ENCODE measurements around the gene SUSD5.

Gene SUSD5

GRCh38 chr3:33218446-33219174 lies at the start of gene SUSD5:
Gene SUSD5 (minus strand): TSS chr3:33218810. CDS start chr3:33218797, 13 bp downstream.
- peak; percentile 28 for DNase-seq (ENCODE audit: low spot score)

DNA sequence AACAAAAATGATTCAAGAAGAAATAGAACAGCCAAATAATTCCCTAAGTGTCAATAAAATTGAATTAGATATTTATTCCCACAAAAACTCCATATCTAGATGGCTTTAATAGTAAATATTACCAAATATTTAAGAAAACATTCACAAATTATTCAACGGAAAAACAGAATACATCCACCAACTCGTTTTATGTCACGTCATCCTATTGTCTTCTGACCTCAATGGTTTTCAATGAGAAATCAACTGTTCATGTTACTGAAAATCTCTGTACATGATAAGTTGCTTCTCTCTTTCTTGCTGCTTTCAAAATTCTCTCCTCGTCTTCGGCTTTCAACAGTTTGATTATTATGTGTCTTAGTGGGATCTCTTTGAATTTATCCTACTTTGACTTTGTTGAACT lies 41.5 kb upstream of the SUSD5 start:
- no peak for DNase-seq (ENCODE audit: low spot score)

DNA sequence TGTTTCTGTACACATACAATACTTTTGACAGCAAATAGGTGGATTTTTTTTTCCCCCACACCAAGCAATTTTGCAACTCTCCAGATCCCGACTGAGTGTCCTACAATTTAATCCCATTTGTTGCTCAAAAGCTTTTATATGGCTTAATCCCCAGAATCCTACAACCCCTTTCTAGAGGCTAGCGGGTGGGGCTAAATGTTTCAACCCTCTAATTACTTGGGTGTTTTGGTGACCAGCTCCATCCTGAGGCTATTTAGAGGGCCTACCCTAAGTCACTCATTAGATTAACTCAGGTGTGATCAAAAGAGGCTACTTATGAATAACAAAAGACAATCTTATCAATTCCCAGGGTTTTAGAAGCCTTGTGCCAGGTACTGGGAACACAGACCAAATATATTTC lies 37.6 kb upstream of the SUSD5 start:
- no peak for DNase-seq (ENCODE audit: low spot score)

DNA sequence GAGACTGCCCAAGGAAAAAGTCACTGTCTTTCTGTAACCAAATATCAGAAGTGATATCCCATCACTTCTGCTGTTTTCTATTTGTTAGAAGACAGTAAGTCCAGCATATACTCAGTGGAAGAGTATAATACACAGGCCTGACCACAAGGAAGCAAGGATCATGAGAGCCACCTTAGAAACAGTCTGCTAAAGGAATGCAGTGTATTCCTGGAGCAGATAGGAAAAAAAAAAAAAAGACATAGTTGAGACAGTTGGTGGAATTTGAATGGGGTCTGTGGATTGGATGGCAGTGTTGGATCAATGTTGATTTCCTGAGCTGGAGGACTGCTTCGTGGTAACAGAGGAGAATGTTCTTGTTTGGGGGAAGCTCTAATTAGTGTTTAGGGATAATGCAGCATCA lies 32.1 kb upstream of the SUSD5 start:
- DNase-seq (ENCODE audit: low spot score), result no peak

DNA sequence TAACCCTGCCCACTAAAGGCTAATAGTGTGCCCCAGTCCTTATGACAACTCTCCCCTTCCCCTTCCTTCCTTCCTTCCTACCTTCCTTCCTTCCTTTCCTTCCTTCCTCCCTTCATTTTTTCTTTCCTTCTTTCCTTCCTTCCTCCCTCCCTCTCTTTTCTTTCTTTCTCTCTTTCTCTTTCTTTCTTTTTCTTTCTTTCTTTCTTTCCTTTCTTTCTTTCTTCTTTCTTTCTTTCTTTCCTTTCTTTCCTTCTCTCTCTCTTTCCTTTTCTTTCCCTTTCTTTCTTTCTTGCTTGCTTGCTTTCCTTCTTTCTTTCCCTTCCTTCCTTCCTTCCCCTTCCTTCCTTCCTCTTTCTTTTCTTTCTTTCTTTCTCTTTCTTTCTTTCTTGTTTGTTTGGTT lies 28.2 kb upstream of the SUSD5 start:
- no peak for DNase-seq (ENCODE audit: low spot score)

- no peak for DNase-seq (ENCODE audit: low spot score)
Measured at GRCh38 chr3:33240261-33240660, 21.7 kb upstream of the SUSD5 start.

GRCh38 chr3:33238923-33239322 lies 20.3 kb upstream of the SUSD5 start:
- DNase-seq (ENCODE audit: low spot score), result no peak

GRCh38 chr3:33237439-33237838 lies 18.8 kb upstream of the SUSD5 start:
- DNase-seq (ENCODE audit: low spot score), result no peak

- DNase-seq (ENCODE audit: low spot score), result no peak
Measured at GRCh38 chr3:33236005-33236404, 17.4 kb upstream of the SUSD5 start.

- DNase-seq (ENCODE audit: low spot score), result no peak
Measured at GRCh38 chr3:33233884-33234283, 15.3 kb upstream of the SUSD5 start.

- DNase-seq (ENCODE audit: low spot score), result no peak
Measured at GRCh38 chr3:33231756-33232465, 13.3 kb upstream of the SUSD5 start.

GRCh38 chr3:33229947-33230346 lies 11.3 kb upstream of the SUSD5 start:
- DNase-seq (ENCODE audit: low spot score), result no peak

- DNase-seq (ENCODE audit: low spot score), result no peak
Measured at GRCh38 chr3:33229066-33229465, 10.5 kb upstream of the SUSD5 start.

- DNase-seq (ENCODE audit: low spot score), result no peak
Measured at GRCh38 chr3:33221241-33221640, 2.6 kb upstream of the SUSD5 start.

GRCh38 chr3:33219175-33219487 lies 521 bp upstream of the SUSD5 start:
- no peak for DNase-seq (ENCODE audit: low spot score)

DNA sequence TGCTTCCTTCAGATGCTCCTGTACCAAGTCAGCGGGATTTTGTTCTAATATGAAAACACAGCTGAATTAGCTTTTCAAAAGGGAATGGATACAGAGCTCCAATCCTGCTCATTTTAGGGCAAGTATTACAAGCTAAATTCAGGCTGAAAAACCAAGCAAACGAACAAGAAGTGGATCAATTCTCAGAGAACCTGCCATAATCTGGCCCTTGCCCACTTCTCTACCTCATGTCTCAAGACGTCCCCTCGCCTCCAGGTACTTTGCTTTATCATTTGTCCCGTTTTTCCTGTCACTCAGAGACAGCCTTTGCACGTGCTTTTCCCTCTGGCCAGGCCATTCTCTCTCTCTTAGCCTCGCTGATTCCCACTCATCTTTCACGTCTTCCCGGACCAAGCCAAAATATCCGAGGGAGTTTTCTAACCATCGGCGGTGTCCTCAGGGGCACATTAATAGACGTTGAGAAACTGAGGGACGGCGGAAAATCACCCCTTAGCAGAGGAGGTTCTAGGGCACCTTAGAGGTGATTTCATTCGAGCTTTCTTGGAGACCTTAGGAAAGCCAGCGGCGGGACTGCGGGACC lies 654 bp downstream of the SUSD5 start:
- DNase-seq (ENCODE audit: low spot score), result no peak

- DNase-seq (ENCODE audit: low spot score), result no peak
Measured at GRCh38 chr3:33215739-33216138, 2.9 kb downstream of the SUSD5 start.

DNA sequence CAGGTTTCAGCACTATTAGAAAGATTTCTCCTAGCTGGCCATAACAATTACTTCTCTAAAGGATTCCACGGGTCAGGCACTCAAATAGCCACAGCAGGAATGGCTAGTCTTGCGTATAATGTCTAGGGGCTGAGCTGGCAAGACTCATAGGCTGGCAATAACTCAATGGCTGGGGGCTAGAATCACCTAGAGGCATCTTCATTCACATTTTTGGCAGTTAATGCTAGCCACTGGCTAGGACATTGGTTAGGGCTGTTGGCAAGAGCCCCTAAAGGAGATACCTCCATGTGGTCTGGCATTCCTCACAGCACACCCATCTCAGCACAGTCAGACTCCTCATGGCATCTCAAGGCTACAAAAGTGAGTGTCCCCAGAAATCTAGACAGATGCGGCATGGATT lies 6.2 kb downstream of the SUSD5 start:
- DNase-seq (ENCODE audit: low spot score), result no peak

DNA sequence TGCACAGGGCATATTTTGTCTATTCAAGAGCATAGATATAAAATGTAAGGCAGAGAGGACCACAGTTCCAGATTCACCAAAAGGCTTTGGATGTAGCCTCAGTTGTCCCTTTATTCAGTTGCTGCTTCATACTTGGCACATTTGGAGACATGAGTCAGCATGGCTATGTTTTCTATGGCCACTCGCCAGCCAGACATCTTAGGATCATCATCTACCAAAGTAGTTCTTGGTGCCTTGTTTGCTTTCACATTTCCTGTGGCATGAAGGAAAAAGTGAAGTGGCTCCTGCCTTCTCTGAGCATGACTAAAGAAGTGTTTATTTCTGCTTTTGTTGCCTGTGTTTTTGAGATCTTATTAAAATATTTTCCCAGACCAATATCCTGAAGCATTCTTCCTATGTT lies 7.2 kb downstream of the SUSD5 start:
- peak; percentile 72 for DNase-seq (ENCODE audit: low spot score)

- DNase-seq (ENCODE audit: low spot score), result no peak
Measured at GRCh38 chr3:33209357-33209756, 9.3 kb downstream of the SUSD5 start.

DNA sequence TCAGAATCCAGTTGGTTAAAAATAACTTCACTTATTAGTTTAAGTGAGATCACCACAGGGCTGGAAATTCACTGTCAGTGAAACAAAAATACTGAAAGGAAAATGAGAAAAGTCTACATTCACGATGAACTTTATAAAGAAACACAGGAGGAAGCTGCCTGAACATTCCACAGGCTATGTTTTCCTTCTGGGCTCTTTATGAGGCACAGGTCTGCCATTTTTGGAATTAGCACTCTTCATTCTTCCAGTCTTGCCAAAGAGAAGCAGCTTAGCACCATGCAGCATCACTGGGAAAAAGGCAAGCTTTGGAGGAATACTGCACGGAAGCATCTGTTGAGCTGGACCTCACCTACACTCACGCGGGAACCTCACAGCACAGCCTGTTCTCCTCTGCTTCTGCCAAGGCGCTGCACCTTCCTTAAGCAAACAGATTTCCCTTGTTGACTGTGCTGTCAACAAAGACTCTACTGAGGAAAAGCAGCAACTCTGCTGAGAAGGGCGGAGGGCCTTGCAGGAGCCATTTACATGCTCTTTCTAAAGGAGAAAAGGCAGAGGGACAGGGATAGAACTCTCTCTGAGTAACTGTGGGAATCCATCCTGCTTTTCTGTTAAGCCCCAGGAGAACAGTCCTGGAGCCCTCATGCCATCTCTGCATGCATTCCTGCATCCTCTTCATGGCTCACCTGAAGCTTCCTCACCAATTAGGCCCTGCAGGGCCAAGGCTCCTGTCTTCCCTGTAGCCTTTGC lies 15.7 kb downstream of the SUSD5 start:
- DNase-seq (ENCODE audit: low spot score), result no peak

DNA sequence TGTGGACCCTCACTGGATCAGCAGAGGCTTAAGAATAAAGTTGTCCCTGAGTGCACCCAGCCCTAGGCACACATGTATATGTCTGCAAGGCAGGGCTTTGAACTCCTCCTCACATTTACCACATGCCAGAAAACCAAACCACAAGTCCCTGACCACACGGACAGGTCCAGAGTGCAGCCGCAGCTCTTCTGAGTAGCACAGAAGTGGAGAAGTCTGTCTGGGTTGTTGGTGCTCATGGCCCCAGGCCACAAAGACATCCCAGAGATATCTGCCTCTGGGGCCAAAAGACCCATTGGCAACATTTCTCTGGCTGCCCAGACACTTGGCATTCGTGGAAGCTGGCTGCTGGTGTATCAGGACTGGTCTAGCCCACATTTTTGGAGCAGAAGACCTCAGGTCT lies 17.4 kb downstream of the SUSD5 start:
- no peak for DNase-seq (ENCODE audit: low spot score)

DNA sequence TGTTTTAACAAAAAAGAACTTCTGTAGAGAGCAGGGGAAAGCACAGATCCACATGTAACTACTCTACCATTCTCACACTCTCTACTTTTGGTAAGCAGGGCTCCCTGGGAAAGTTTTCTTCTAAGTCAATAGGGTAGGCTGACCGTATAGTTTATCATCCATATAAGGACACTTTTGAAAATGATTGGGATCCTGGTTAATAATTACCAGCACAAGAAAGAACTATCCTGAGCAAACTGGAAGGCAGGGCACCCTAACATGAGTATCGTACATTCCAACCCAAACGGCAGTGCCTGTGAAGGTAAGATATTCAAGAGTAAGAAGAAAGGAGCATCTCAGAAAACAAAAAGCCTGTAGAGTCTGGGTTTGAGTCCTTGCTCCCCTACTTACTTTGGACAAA lies 22.1 kb downstream of the SUSD5 start:
- DNase-seq (ENCODE audit: low spot score), result no peak

Measured in AG08395 (cell line).